ENCODE data around the gene GABRG3. TPM values are rescaled to one million over a fixed set of nuclear protein-coding genes. Genes with fewer than 3 reads are reported as not detected.
"Not testable (repeated sequence)": the region's sequence is repeated elsewhere in the genome, so short reads cannot be mapped to it uniquely, and the experiment has no call there.

GABRG3 gene
- total RNA-seq, 1 experiment from 2014 or later: not detected

DNA sequence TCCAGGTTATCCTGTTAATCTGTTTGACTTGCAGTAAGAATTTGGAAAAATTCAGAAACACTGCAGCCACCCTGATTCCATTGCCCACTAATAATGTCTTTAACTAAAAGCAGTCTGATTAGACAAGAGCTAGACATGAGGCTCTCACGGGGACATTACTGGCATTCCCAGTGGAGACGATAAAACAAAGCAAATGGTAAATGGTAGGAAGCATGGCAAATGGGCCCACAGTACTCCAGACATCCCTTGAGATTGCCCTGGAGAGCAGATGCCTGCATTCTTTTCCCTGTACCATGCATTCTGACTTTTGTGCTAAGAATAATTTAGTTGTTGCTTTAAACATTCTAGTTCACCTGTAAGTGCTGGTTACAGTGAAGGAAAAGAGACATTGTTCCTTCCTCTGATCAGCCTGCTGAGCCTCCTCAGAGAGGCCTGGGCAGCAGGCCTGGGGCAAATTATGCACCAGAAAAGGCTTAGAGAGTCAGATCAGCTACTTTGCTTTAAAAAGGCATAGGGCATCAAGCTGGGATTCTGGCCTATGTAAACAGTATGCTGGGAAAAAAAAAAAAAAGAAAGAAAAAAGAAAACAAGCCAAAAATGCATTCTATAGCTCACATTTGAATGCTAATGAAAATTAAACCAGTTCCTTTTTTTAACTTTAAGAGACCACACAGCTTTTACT lies 204.6 kb downstream of the GABRG3 start:
- DNase-seq (ENCODE audit: low read depth): no peak

DNA sequence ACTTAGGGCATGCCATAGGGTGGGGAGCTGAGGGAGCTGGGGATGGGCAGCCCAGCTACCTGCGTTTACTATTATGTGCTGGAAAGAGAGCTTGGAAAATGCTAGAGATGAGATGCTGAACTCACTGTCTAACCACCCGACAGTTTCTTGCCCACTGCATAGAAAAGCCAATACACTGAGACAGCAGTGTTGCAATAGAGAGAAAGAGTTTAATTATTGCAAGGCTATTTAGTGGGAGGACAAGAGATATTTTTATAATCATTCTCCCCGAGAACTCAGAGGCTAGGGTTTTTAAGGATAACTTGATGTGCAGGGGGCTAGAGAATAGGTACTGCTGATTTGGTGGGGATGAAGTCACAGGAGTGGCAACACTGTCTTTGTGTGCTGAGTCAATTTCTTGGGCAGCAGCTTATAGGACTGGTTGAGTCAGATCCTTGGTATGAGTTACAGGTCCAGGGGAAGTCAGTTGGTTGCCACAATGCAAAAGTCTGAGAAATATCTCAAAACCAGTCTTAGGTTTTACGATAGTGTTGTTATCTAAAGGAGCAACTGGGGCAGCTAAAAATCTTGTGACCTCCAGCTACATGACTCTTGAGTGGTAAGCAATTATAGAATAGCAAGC lies 205.9 kb downstream of the GABRG3 start:
- DNase-seq (ENCODE audit: low read depth): no peak

DNA sequence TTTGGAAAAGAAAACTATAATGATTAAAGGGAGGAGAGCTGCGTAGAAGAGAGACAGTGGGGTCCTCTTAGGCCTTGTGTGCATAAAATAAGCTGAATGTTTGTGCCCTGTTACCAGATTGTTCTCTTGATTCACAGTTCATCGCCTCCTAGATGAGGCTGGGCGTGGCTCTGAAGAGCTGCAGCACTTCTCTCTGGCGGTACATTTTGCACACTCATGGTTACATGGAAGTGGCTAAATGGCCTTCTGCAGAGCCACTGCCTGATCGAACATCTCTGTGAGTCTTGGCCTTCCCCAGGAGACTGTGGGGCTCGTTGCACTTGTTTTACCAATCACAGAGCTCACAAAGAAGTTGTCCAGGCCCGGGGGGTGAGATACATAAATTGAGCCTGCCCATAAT lies 208.8 kb downstream of the GABRG3 start:
- DNase-seq (ENCODE audit: low read depth): no peak

DNA sequence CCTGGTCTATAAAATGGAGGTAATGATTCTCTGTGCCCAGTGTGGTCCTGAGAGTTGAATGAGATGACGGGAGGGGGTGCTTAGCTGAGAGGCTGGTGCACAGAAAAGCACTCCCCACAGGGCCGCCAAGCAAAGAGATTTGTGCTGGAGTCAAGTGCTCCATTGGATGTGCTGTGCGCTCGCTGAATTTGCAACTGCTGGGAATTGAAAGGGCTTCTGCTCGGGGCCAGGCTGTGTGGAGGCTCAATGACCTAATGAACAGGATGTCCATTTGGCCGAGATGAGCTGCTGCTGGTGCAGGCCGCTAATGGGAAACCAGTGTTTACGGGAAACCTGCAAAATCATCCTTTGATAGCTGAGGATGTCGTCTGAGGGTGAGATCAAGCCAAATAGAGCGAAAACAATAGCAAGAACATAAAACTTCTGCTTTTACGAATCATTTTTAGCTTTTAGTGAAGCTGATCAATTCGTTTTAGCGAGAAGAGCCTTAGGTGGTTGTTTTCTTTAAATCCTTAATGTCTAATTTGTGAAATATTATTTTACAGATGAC lies 211.7 kb downstream of the GABRG3 start:
- DNase-seq (ENCODE audit: low read depth): no peak

DNA sequence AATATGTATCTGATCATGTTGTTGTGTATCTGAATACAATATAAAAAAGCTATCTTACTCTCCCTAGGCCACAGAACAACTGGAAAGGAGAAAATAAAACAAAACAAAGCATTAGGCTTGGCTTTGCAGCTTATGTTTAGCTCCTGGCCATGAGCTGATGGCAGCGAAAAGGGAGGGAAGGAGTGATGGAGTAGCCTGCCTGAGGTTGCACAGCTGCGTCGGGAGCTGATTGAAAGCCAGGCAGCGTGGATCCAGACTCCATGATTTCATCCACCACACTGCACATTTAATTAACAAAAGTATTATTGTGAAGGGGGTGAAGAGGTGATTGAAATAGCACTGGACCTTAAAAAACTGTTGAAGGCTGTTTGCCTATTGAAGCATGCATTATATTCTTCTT lies 212.2 kb downstream of the GABRG3 start:
- no peak for DNase-seq (ENCODE audit: low read depth)

DNA sequence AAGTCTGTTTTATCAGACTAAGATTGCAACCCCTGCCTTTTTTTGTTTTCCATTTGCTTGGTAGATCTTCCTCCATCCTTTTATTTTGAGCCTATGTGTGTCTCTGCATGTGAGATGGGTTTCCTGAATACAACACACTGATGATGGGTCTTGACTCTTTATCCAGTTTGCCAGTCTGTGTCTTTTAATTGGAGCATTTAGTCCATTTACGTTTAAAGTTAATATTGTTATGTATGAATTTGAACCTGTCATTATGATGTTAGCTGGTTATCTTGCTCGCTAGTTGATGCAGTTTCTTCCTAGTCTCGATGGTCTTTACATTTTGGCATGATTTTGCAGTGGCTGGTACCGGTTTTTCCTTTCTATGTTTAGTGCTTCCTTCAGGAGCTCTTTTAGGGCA lies 220.5 kb downstream of the GABRG3 start:
- DNase-seq (ENCODE audit: low read depth): not testable (repeated sequence)

DNA sequence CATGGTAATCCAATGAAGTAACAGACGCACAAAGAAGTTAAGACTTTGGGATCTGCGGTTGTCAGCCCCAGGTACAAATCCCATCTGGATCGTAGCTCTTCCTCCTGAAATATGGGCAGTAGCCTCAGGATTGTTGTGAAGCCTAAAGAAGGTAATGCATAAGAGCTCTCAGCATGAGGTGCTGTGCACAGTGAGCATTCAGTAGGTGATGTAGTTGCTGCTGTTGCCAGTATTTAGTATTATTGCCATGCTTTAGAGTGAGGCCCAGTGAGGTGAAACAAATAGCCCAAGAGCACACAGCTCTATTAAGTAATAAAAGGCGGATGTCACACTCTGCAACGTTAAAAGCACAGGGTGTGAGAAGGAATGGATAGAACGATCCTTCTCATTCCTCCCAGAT lies 225.7 kb downstream of the GABRG3 start:
- no peak for DNase-seq (ENCODE audit: low read depth)

DNA sequence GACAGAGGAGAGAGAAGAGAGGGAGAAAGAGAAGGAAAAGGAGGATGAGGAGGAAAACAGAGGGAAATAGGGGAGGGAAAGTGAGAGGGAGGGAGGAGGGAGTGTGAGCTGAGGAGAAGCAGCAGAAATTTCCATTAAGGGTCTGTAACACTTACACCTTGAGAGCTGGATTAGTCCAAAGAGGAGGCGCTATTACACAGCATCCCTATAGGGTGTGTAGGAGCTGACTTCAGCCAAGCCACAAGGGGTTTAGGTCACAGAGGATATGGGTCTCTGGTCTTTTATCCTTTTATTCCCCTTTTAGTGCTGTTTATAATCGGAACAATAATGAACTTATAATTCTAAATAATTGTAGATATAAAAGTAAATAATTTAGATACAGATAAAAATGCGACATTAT lies 230.4 kb downstream of the GABRG3 start:
- DNase-seq (ENCODE audit: low read depth): no peak

DNA sequence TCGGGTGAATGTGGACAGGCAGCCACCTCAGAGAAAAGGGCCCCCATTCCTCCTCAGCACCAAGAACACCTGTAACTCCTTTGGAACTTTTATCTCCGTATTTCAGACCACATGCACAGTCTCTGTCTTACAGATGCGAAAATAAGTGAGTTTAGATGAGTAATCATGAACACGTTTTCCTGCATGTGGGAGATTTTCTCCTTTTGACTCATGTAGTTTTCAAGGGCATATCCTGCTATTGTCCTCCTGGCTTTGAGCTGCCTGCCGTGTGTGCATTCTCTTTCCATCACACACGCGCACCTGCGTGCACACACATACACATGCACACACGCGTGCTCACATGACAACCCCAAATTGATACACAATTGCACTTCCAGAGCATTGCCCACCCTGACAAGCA lies 239.2 kb downstream of the GABRG3 start:
- DNase-seq (ENCODE audit: low read depth): no peak

DNA sequence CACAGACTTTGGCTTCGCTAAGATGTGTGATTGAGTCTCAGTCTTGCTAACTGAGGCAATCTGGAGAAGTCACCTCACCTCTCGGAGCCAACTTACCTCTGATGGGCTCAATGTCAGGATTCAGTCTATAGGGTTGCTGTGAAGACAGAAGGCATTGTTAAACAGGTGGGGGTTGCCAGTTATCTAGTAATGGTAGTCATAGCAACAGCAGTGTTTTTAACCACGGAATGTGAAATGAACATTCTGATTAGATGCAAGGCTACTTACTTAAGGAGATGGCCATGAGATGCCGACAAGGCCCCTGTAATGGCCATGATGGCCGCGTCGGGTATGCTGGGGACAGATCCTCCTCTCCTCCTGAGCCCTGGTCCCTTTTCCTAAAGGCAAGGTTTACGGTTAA lies 243.1 kb downstream of the GABRG3 start:
- no peak for DNase-seq (ENCODE audit: low read depth)

DNA sequence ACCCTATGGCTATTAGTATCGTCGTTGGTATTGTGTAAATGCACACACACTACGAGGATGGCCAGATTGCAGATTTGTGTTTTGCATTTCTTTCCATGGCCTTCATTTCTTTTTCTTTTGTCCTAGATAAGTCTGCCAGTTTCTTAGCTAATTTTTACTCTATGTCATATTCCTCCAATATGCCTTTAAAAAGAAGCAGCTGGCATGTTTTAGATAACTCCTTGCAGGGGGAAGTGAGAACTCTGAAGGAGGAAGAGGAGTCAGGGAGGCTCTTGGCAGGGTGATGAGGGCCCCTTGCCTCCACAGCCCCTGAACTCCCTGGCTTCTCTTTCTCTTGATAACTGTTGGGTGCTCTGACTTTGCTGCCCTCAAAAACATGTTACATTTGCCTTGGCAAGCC lies 244.0 kb downstream of the GABRG3 start:
- DNase-seq (ENCODE audit: low read depth): no peak

DNA sequence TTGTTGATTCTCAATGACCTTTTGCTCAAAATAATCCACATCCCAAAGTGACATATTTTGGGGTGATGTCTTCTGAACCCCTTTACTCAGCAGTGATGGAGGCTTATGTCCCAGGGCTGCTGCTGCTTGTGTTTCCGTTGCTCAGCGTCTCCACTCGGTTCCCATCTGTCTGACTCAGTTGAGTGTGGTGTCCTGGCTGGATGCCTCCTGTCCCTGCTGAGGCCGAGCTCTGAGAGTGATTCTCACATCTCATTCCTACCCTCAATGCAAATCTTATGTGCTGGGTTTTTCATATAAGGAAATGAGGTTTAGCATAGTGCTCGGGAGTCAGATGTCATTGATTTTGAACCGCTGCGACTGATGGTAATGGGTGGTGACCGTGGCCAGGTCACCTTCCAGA lies 247.4 kb downstream of the GABRG3 start:
- DNase-seq (ENCODE audit: low read depth): no peak

DNA sequence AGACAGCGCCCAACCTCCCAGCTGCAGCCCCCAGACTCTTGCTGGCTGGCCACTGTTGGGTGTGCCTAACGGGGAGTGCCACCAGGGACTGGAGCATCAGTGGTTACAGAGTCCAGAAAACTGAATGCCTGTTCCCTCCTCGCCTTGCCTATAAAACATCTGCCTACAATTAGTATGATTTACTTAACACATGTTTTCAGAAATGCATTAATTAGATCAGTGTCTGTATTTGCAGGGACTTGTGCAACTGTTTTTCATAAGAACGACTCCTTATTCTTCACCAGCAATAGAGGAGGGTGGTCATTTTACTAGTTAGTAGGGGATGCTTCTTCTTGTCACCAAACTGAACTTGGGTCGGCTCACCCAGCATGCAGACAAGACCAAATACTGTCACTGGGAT lies 248.7 kb downstream of the GABRG3 start:
- no peak for DNase-seq (ENCODE audit: low read depth)

DNA sequence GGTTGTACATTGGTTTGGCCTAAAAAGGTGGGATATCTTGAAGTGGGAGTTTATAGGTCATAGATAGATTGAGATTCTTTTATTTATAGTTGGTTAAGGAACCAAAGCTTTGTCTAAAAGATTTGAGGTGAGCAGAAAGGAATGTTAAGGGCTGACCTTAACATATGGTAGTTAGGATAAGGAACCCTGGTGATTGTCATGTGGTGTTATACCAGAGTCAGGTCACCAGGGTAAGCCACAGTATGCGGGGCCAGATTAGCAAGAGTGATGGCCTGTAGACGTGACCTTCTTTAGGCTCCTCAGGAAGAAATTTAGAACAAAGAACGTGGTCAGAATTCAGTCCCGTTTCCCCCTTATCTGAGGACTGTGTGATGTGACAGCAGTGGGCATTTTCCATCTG lies 249.2 kb downstream of the GABRG3 start:
- no peak for DNase-seq (ENCODE audit: low read depth)

DNA sequence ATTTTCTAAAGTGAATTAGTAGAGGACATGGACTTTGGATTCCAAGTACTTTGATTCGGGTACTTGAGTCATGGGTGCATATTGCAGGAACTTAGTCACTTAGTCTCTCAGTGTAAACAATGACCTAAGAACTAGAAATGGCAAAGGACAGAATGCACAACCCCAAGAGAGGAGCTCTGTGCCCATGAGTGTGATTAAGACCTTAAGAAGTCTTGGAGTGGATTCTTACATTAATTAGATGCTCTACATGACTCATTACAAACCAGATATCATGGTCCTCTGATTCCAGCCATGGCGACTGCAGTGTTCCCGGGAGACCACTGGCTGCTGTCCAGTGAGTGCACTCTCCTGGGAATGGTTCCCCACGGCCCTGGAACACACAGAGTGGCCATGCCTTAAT lies 251.5 kb downstream of the GABRG3 start:
- peak; percentile 6 for DNase-seq (ENCODE audit: low read depth)

DNA sequence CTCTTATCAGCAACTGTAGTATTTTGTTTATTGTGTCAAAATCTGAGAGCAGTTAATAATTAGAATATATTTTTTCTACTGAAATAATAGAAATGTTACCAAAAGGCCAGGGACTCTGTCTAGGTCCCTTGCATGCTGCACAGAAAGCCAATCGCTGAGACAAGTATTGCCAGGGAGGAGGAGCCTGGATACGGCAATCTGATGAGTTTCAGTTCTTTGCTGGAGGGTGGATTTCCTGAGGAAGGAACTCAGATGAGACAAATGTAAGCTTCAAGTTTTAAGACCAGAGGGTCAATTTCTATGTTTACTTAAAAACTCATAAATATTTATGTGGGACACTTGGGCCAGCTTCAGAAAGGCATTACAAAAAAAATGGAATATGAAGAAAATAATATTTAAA lies 252.2 kb downstream of the GABRG3 start:
- DNase-seq (ENCODE audit: low read depth): no peak

DNA sequence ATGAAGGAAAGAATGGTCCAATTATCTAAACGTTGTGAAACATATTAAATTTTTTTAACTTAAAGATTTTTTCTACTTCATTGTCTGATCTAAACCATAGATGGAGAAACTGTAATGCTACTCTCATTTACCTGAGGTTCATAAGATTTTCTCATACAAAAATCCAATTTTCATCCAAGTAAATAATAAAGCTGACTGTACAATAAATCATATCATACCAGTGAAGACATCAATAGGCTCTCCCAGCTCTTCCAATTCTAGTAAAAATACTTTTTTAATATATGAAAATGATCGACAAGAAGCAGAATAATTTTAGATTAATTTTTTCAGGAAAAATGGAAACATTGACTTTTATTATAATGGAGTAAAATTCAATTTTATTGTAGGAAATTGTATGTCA lies 260.8 kb downstream of the GABRG3 start:
- no peak for DNase-seq (ENCODE audit: low read depth)

DNA sequence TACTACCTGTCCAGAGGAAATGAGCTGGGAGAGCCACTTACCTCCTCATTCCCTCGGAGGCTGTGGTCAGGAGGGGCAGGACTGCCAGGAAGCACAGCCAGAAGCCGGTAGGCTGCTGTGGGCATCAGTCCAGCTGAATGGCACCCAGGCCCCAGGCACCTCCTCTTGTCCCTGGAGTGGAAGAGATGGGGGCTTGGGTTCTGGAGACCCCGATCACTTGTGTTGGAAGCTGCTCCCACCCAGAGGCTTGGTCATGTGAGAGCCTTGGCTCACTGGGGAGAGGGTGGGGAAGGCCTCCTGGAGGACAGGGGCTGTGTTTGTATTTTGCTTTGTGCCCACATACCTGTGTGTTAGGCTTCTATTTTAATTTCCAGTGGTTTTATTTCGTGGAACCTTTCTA lies 261.9 kb downstream of the GABRG3 start:
- DNase-seq (ENCODE audit: low read depth): no peak

DNA sequence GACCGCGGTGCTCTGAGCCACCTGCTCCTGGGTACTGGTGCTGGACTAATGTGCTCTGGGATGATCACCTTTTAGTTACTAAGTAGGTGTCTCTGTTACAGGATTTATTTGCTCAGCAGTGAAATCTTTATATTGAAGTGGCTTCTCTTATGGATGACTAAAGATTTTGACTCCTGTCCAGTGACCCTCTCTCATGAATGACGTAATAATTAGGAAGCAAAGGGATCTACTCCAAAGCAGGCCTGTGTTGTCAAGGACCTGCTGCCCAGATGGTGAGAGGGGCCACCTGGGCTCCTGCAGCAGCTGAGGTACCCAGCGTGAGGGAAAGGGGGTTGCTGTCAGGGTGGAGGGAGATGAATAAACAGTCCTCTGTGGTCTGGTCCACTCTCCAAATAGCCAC lies 263.6 kb downstream of the GABRG3 start:
- DNase-seq (ENCODE audit: low read depth): no peak

DNA sequence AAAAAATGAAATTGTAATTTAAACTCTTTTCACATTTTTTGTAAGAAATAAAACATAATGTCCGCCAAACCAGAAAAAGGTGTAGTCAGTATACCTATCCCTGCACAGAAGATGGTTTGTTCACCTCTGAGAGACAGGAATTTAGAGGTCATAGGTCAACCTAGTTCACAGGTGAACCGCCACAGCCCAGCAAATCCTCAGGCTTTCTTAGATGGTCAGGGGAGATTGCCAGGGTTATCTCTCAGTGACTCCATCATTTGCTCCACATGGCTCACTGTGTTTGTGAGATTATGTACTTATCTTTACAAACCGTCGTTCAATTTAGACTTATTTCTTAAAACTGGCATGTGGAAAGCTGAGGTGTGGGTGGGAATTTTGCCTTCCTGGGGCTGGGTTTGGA lies 264.2 kb downstream of the GABRG3 start:
- no peak for DNase-seq (ENCODE audit: low read depth)

DNA sequence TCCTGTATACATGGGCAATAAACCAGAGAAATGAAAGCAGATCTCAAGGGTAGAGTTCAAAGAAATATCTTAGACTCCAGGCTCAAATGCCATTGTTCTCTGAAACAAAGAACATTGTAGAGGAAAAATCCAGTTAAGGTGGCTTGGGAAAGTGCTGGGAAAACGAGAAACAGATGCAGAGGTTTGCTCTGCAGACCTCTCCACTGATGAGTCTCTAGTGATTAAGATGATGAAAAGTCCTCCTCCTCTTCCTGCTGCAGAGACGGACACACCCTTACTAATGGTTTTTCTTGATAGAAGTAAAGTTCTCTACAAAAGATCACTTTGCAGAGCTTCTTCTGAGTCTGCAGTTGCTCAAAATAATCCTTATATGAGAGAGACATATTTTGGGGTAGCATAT lies 264.7 kb downstream of the GABRG3 start:
- no peak for DNase-seq (ENCODE audit: low read depth)

DNA sequence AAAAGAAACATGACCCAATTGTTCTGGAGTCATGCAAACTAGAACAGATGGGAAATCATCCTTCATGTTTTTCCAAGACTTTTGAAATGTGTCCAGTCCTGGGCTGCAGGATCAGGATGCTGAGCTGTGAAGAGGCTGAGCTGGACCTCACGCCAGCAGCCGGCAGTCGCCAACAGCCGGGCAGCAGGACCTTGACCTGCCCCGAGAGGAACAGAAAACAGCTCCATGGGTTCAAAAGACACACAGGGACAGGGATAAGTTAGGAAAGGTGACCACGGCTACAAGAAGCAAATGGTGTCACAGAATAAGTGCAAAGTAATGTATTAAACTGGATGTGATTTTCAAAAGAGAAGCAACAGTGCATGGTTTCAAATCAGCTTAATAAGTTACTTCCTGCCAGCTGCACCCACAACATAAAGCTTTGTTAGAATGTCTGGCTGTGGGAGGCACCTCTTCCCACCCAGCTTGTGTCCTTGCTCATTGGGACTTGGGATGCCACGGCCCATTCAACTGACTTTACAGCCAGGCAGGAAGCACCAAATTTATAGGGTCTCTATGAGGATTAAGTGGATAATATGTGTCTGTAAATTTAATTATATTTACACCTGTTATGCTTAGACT lies 266.4 kb downstream of the GABRG3 start:
- DNase-seq (ENCODE audit: low read depth): no peak

DNA sequence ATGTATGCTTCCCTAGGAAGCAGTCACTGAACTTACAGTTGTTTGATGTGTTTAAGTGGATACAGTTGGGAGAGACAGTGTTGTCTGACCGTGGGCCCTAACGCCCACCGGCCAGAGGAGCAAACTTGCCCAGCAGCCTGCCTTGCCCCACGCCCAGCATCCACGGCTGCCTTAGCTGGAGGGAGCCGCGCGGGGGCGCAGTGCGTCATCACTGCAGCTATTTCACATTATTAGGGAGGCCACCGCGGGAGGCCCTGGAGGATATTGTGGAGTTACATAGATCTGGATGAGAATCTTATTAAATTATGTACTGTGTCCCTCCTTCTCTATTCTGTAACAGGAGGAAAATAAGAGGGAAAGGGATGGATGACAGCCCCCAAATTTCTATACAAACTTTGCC lies 267.2 kb downstream of the GABRG3 start:
- DNase-seq (ENCODE audit: low read depth): no peak

Measured in Daoy (cell line).